SHP77 (cell line): Measurements from ENCODE around the gene DUS1L.

ENCODE experiments used
- DNase-seq, 2 experiments: peaks; one replicate each; lab custom pipeline; 2025; lab: John Stamatoyannopoulos, UW

DUS1L gene

GRCh38 chr17:82012640-82013295 lies 52.8 kb downstream of the DUS1L start:
- DNase-seq: no peak

DNA sequence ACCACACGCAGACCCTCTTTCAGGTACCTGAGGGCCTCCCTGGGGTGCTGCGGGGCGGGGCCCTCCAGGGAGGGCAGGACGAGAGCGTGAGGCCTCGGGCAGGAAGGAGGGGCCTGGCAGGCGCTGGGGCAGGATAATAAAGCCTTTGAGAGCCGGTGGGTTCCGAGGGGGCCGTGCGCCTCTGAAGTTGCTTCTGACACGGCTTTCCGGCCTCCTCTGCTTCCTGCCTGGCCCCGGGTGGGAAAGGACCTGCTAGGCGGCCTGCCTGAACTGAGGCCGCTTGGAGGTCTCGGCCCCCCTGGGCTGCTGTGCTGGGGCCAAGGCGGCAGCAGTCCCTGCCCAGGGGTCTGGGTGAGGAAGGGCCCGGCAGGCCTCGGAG lies 53.4 kb downstream of the DUS1L start:
- DNase-seq: no peak

GRCh38 chr17:82011617-82012187 lies 53.9 kb downstream of the DUS1L start:
- DNase-seq: no peak

DNA sequence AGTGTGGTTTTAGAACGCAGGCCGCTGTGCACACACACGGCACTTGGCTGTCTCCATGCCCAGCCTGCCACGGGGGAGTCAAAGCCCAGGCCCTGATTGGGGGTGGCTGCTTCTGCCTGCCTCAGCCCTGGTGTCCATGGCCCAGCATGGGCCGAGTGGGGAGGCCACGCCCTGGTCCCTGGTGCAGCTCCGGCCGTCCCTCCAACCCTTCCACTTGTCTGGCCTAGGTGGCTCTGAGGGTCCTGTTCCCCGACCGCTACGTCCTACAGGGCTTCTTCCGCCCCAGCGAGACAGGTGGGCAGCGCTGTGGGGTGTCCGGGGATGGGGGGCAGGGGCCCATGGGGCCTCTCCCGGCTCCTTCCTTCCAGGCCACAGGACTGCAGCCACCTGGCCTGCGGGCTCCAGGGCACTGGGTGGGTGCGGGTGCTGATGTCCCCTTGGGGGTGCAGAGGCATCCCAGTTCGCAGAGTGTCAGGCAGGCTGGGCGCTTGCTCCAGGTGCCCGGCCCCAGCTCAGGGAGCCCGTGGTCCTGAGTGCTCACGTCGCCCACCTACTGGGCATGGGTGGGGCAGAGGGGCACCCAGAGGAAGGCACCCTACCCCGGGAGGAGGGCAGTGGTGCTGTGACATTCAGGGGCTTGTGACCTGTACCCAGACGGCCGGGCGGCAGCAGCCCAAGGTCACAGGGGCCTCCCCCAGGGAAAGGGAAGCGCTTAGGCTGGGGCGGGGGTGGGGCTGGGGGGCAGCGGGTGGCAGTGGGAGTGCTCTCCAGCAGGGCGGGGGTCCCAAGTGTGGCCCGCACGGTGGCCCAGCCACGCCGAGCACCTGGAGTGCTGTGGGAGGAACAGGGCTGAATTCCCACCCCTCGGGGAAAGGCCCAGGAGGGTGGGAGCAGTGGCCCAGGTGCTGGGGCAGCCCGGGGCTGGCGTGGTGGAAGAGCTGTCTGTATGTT lies 54.8 kb downstream of the DUS1L start:
- no peak for DNase-seq

- DNase-seq: no peak
Measured at GRCh38 chr17:82009413-82009812, 56.2 kb downstream of the DUS1L start.

GRCh38 chr17:82008941-82009405 lies 56.6 kb downstream of the DUS1L start:
- no peak for DNase-seq

GRCh38 chr17:82008258-82008940 lies 57.2 kb downstream of the DUS1L start:
- DNase-seq: no peak
